Astrocyte (in vitro differentiated cells and primary cell): ENCODE data around the gene SUGCT. TPM values are rescaled to one million over a fixed set of nuclear protein-coding genes. Genes with fewer than 3 reads are reported as not detected.
"Not testable (repeated sequence)": the region's sequence is repeated elsewhere in the genome, so short reads cannot be mapped to it uniquely, and the experiment has no call there.

Source experiments
- DNase-seq: peaks from one replicate; pipeline ENCODE4 v3.0.0-alpha.2; 2010; ENCODE audit warnings: low read depth
- FAIRE-seq: peaks from 2 replicates; lab custom pipeline; 2011; peaks lifted over from hg19 to GRCh38; lab: Jason Lieb, UNC
- H2AFZ ChIP-seq: 2 replicates; pipeline ENCODE4 v1.6.0; 2012; ENCODE audit warnings: low read depth, low read length, inconsistent platforms
- H3K27ac ChIP-seq: 2 replicates; pipeline ENCODE4 v1.5.1; 2011; ENCODE audit warnings: low read depth, low read length, inconsistent platforms
- H3K27me3 ChIP-seq: 2 replicates; pipeline ENCODE4 v1.6.0; 2011; ENCODE audit warnings: low read length, inconsistent platforms; ENCODE audit not compliant: insufficient read depth
- H3K36me3 ChIP-seq: 2 replicates; pipeline ENCODE4 v1.5.1; 2011; ENCODE audit warnings: low read length, inconsistent platforms; ENCODE audit not compliant: insufficient read depth
- H3K4me1 ChIP-seq: 2 replicates; pipeline ENCODE4 v1.5.1; 2011; ENCODE audit warnings: low read length, inconsistent platforms; ENCODE audit not compliant: insufficient read depth
- H3K4me2 ChIP-seq: 2 replicates; pipeline ENCODE4 v1.6.0; 2012; ENCODE audit warnings: low read length, inconsistent platforms
- H3K4me3 ChIP-seq: 2 replicates; pipeline ENCODE4 v1.5.1; 2011; ENCODE audit warnings: low read depth, mild to moderate bottlenecking, low read length, inconsistent platforms; ENCODE audit not compliant: insufficient read depth
- H3K79me2 ChIP-seq: 2 replicates; pipeline ENCODE4 v1.6.0; 2012; ENCODE audit warnings: mild to moderate bottlenecking, low read length, inconsistent platforms; ENCODE audit not compliant: insufficient read depth
- H3K9ac ChIP-seq: 2 replicates; pipeline ENCODE4 v1.6.0; 2012; ENCODE audit warnings: mild to moderate bottlenecking, low read length, inconsistent platforms
- H3K9me3 ChIP-seq: 2 replicates; pipeline ENCODE4 v1.5.1; 2012; ENCODE audit warnings: low read depth, mild to moderate bottlenecking, low read length, inconsistent platforms; ENCODE audit not compliant: insufficient read depth
- H4K20me1 ChIP-seq: 2 replicates; pipeline ENCODE4 v1.6.0; 2012; ENCODE audit warnings: low read length, inconsistent platforms; ENCODE audit not compliant: insufficient read depth
- H3K27ac Mint-ChIP-seq: one replicate; pipeline ENCODE4 v1.8.0; 2021; ENCODE audit warnings: mild to moderate bottlenecking, mixed read lengths; ENCODE audit not compliant: unreplicated experiment
- H3K27me3 Mint-ChIP-seq: one replicate; pipeline ENCODE4 v1.8.0; 2021; ENCODE audit warnings: low read depth, mixed read lengths; ENCODE audit not compliant: unreplicated experiment
- H3K36me3 Mint-ChIP-seq: one replicate; pipeline ENCODE4 v1.8.0; 2021; ENCODE audit warnings: low read depth, mixed read lengths; ENCODE audit not compliant: unreplicated experiment
- H3K4me1 Mint-ChIP-seq: one replicate; pipeline ENCODE4 v1.8.0; 2021; ENCODE audit warnings: low read depth, mixed read lengths; ENCODE audit not compliant: unreplicated experiment
- H3K4me3 Mint-ChIP-seq: one replicate; pipeline ENCODE4 v1.8.0; 2021; ENCODE audit warnings: mild to moderate bottlenecking, moderate library complexity, mixed read lengths; ENCODE audit not compliant: unreplicated experiment
- H3K9me3 Mint-ChIP-seq: one replicate; pipeline ENCODE4 v1.8.0; 2021; ENCODE audit warnings: mild to moderate bottlenecking, mixed read lengths; ENCODE audit not compliant: unreplicated experiment
- EZH2 ChIP-seq: IDR thresholded peaks from 2 replicates; pipeline ENCODE4 v1.6.1; 2012; ENCODE audit warnings: mild to moderate bottlenecking, low read length, inconsistent platforms; ENCODE audit not compliant: insufficient read depth
- total RNA-seq: library from RNA; stranded (reverse); gene quantifications from 2 replicates; pipeline ENCODE4 v1.2.1, GENCODE V29; 2021
- TF ChIP-seq, protein P1 (sequence below): IDR thresholded peaks from 2 replicates; pipeline ENCODE4 v1.5.1; 2011; ENCODE audit warnings: low read depth, mild to moderate bottlenecking, inconsistent platforms, low read length, moderate library complexity; ENCODE audit not compliant: insufficient read depth

The SUGCT gene
- total RNA-seq, 1 donor from 2014 or later: 15.5 TPM

DNA sequence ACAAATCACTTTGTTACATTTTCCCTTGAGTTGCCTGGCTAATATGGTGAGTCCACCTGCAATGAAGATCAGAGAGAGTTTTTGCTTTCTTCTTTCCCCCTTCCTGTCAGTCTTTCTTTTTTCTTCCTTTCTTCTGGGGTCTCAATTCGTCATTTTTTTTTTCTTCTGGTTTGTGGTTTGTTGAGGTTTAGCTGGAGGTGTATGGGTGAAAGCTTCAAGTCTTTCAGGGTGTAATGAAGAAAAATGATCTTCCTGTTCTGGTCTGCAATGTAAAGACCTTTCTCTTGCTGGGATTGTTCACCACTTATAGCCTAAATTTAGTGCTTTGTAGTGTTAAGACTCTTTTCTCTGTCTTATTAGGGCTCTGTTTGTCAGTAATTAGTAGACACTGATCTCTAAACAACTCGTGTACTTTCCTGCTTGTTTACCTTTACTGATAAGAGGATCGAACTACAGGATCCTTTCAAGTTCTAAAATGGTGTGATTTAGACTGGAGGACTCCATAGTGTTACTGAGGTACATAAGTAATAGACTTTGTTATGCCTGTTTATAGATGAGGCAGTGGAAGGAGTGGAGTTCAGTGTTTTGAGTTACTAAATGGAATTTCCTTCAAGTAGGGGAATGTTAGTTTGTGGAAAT lies 129.1 kb downstream of the SUGCT start:
- Mint-ChIP-seq H3K4me1 (peaks cover 11% of the 10 kb centered on the region), H3K9me3 (no peaks in the 10 kb centered on the region), H3K27ac (no peak overlapping the region), H3K36me3 (no peaks in the 10 kb centered on the region), H3K4me3 (no peak overlapping the region), H3K27me3 (no peaks in the 10 kb centered on the region)
- DNase-seq: no peak
- Histone ChIP-seq H3K27me3 (no peaks in the 10 kb centered on the region), H3K4me2 (no peak overlapping the region), H3K4me1 (peaks cover 3% of the 10 kb centered on the region), H3K79me2 (no peaks in the 10 kb centered on the region), H3K27ac (no peak overlapping the region), H4K20me1 (no peaks in the 10 kb centered on the region), H3K9ac (no peak overlapping the region), H2AFZ (no peak overlapping the region), H3K9me3 (no peaks in the 10 kb centered on the region), H3K36me3 (no peaks in the 10 kb centered on the region), H3K4me3 (no peak overlapping the region)
- no peak for FAIRE-seq
- TF ChIP-seq EZH2: no peak
- TF ChIP-seq, protein P1, sequence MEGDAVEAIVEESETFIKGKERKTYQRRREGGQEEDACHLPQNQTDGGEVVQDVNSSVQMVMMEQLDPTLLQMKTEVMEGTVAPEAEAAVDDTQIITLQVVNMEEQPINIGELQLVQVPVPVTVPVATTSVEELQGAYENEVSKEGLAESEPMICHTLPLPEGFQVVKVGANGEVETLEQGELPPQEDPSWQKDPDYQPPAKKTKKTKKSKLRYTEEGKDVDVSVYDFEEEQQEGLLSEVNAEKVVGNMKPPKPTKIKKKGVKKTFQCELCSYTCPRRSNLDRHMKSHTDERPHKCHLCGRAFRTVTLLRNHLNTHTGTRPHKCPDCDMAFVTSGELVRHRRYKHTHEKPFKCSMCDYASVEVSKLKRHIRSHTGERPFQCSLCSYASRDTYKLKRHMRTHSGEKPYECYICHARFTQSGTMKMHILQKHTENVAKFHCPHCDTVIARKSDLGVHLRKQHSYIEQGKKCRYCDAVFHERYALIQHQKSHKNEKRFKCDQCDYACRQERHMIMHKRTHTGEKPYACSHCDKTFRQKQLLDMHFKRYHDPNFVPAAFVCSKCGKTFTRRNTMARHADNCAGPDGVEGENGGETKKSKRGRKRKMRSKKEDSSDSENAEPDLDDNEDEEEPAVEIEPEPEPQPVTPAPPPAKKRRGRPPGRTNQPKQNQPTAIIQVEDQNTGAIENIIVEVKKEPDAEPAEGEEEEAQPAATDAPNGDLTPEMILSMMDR: no peak

DNA sequence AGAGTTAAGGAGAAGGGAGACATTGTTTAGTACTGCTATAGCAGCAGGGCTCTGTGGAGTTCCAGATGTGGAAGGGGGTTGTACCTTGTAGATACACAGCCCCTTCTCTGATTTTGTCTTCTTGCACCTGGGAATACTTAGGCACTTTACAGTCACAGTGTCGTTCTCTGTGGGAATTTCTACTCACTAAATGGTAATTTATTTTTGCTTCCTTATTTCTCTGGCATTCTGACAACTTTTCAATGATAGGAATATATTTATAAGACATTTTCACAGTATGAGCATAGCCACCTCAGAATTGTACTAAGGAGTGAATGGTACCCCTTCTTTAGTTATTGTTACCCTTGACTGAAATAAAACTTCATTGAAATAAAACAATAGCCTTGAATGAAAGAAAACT lies 132.8 kb downstream of the SUGCT start:
- H4K20me1 ChIP-seq: no peaks in the 10 kb centered on the region
- Mint-ChIP-seq H3K36me3 (no peaks in the 10 kb centered on the region), H3K9me3 (no peaks in the 10 kb centered on the region), H3K27ac (no peak overlapping the region), H3K4me3 (no peak overlapping the region), H3K4me1 (peaks cover 11% of the 10 kb centered on the region), H3K27me3 (no peaks in the 10 kb centered on the region)
- H3K27ac ChIP-seq: no peak overlapping the region
- no peak overlapping the region for H3K4me2 ChIP-seq
- H3K79me2 ChIP-seq: no peaks in the 10 kb centered on the region
- no peak for TF ChIP-seq EZH2
- TF ChIP-seq, protein P1: no peak
- no peak overlapping the region for H3K4me3 ChIP-seq
- H3K4me1 ChIP-seq: peaks cover 3% of the 10 kb centered on the region
- no peaks in the 10 kb centered on the region for H3K27me3 ChIP-seq
- no peak overlapping the region for H2AFZ ChIP-seq
- no peaks in the 10 kb centered on the region for H3K9me3 ChIP-seq
- no peak overlapping the region for H3K9ac ChIP-seq
- H3K36me3 ChIP-seq: no peaks in the 10 kb centered on the region
- DNase-seq (no peak), FAIRE-seq (no peak)

DNA sequence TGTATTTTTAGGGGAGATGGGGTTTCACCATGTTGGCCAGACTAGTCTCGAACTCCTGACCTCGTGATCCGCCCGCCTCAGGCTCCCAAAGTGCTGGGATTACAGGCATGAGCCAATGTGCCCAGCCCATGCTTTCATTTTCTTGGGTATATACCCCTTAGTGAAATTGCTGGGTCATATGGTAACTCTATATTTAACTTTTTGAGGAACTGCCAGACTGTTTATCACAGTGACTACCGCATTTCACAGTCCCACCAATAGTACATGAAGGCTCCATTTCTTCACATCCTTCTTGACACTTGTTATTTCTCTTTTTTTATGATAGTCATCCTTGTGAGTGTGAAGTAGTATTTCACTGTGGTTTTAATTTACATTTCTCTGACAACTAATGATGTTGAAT lies 134.0 kb downstream of the SUGCT start:
- not testable (repeated sequence) for H3K9me3 Mint-ChIP-seq, H3K9me3 ChIP-seq, FAIRE-seq, H3K4me3 Mint-ChIP-seq, H3K4me2 ChIP-seq, H3K27ac Mint-ChIP-seq, H3K36me3 Mint-ChIP-seq, H3K4me1 ChIP-seq, DNase-seq, H3K79me2 ChIP-seq, H3K4me3 ChIP-seq, H3K9ac ChIP-seq, H3K27ac ChIP-seq, H3K4me1 Mint-ChIP-seq, H4K20me1 ChIP-seq, H3K27me3 Mint-ChIP-seq, H3K36me3 ChIP-seq, H2AFZ ChIP-seq, H3K27me3 ChIP-seq
